ENCODE data around the gene RNU4-1.
A peak's percentile ranks its signal among the peaks of the same experiment; 100 is the strongest.
"Not testable (repeated sequence)": the region's sequence is repeated elsewhere in the genome, so short reads cannot be mapped to it uniquely, and the experiment has no call there.

The RNU4-1 gene

GRCh38 chr12:120292661-120293531, at the start of gene RNU4-1:
Gene RNU4-1, minus strand, starts transcription at chr12:120293237.
- Mint-ChIP-seq H3K27me3 (no peaks in the 10 kb centered on the region), H3K4me3 (no peak within 1 kb of the TSS), H3K4me1 (no peaks in the 10 kb centered on the region), H3K36me3 (no peaks in the 10 kb centered on the region), H3K9me3 (no peaks in the 10 kb centered on the region), H3K27ac (no peak within 1 kb of the TSS)
- ATAC-seq = peak; percentile 77

- H3K27me3 Mint-ChIP-seq = peaks cover 51% of the 10 kb centered on the region
- H3K4me3 Mint-ChIP-seq = no peak overlapping the region
- no peaks in the 10 kb centered on the region for H3K4me1 Mint-ChIP-seq
- H3K9me3 Mint-ChIP-seq = peaks cover 11% of the 10 kb centered on the region
- peak; percentile 25 for ATAC-seq
- peaks cover 5% of the 10 kb centered on the region for H3K36me3 Mint-ChIP-seq
- H3K27ac Mint-ChIP-seq = no peak overlapping the region
Measured at GRCh38 chr12:120342175-120343038, 49.4 kb upstream of the RNU4-1 start.

- Mint-ChIP-seq H3K27ac (no peak overlapping the region), H3K9me3 (peaks cover 20% of the 10 kb centered on the region), H3K27me3 (peaks cover 30% of the 10 kb centered on the region), H3K4me1 (peaks cover 11% of the 10 kb centered on the region), H3K4me3 (no peak overlapping the region), H3K36me3 (peaks cover 6% of the 10 kb centered on the region)
- no peak for ATAC-seq
Measured at GRCh38 chr12:120339256-120339655, 46.2 kb upstream of the RNU4-1 start.

- Mint-ChIP-seq H3K4me3 (no peak overlapping the region), H3K27me3 (peaks cover 20% of the 10 kb centered on the region), H3K9me3 (peaks cover 20% of the 10 kb centered on the region), H3K4me1 (peaks cover 11% of the 10 kb centered on the region), H3K36me3 (peaks cover 6% of the 10 kb centered on the region), H3K27ac (no peak overlapping the region)
- ATAC-seq = no peak
Measured at GRCh38 chr12:120337730-120338129, 44.7 kb upstream of the RNU4-1 start.

- ATAC-seq, H3K36me3 Mint-ChIP-seq: not testable (repeated sequence)
- H3K27me3 Mint-ChIP-seq = peaks cover 18% of the 10 kb centered on the region
Measured at GRCh38 chr12:120336392-120336791, 43.4 kb upstream of the RNU4-1 start.

GRCh38 chr12:120335447-120335846, 42.4 kb upstream of the RNU4-1 start:
- H3K4me1 Mint-ChIP-seq = peaks cover 11% of the 10 kb centered on the region
- peaks cover 20% of the 10 kb centered on the region for H3K9me3 Mint-ChIP-seq
- not testable (repeated sequence) for ATAC-seq, H3K4me3 Mint-ChIP-seq, H3K27ac Mint-ChIP-seq, H3K36me3 Mint-ChIP-seq
- H3K27me3 Mint-ChIP-seq = peaks cover 18% of the 10 kb centered on the region

More at GRCh38 chr12:120336392-120336791, 43.4 kb upstream of the RNU4-1 start:
- H3K27ac Mint-ChIP-seq, H3K4me3 Mint-ChIP-seq: not testable (repeated sequence)
- Mint-ChIP-seq H3K4me1 (peaks cover 11% of the 10 kb centered on the region), H3K9me3 (peaks cover 20% of the 10 kb centered on the region)

GRCh38 chr12:120332523-120332922, 39.5 kb upstream of the RNU4-1 start:
- peaks cover 11% of the 10 kb centered on the region for H3K4me1 Mint-ChIP-seq
- ATAC-seq = no peak
- peaks cover 9% of the 10 kb centered on the region for H3K9me3 Mint-ChIP-seq
- H3K4me3 Mint-ChIP-seq = no peak overlapping the region
- no peak overlapping the region for H3K27ac Mint-ChIP-seq
- H3K27me3 Mint-ChIP-seq = peaks cover 28% of the 10 kb centered on the region
- H3K36me3 Mint-ChIP-seq = peaks cover 2% of the 10 kb centered on the region

- H3K36me3 Mint-ChIP-seq = no peaks in the 10 kb centered on the region
- H3K4me1 Mint-ChIP-seq = peaks cover 11% of the 10 kb centered on the region
- H3K9me3 Mint-ChIP-seq = peaks cover 7% of the 10 kb centered on the region
- peaks cover 28% of the 10 kb centered on the region for H3K27me3 Mint-ChIP-seq
- ATAC-seq = no peak
- no peak overlapping the region for H3K4me3 Mint-ChIP-seq
- H3K27ac Mint-ChIP-seq = no peak overlapping the region
Measured at GRCh38 chr12:120332041-120332440, 39.0 kb upstream of the RNU4-1 start.

- H3K9me3 Mint-ChIP-seq = peaks cover 6% of the 10 kb centered on the region
Measured at GRCh38 chr12:120331390-120331789, 38.4 kb upstream of the RNU4-1 start.

GRCh38 chr12:120328228-120328627, 35.2 kb upstream of the RNU4-1 start:
- Mint-ChIP-seq H3K36me3 (no peaks in the 10 kb centered on the region), H3K9me3 (no peaks in the 10 kb centered on the region), H3K27me3 (peaks cover 28% of the 10 kb centered on the region), H3K4me3 (no peak overlapping the region), H3K27ac (no peak overlapping the region), H3K4me1 (peaks cover 11% of the 10 kb centered on the region)
- ATAC-seq = no peak

More at GRCh38 chr12:120331390-120331789, 38.4 kb upstream of the RNU4-1 start:
- no peak overlapping the region for H3K27ac Mint-ChIP-seq
- peaks cover 12% of the 10 kb centered on the region for H3K4me1 Mint-ChIP-seq
- H3K4me3 Mint-ChIP-seq = no peak overlapping the region
- H3K27me3 Mint-ChIP-seq = peaks cover 28% of the 10 kb centered on the region
- no peaks in the 10 kb centered on the region for H3K36me3 Mint-ChIP-seq
- ATAC-seq = no peak

- Mint-ChIP-seq H3K36me3 (no peaks in the 10 kb centered on the region), H3K4me3 (no peak within 1 kb of the TSS), H3K4me1 (peaks cover 11% of the 10 kb centered on the region), H3K9me3 (no peaks in the 10 kb centered on the region), H3K27me3 (peaks cover 28% of the 10 kb centered on the region), H3K27ac (no peak within 1 kb of the TSS)
- no peak for ATAC-seq
Measured at GRCh38 chr12:120327593-120327992, 34.6 kb upstream of the RNU4-1 start, which contains the start of gene PLA2G1B. Gene PLA2G1B, minus strand, starts transcription at chr12:120327779. Its CDS starts 26 bp downstream, at chr12:120327753.

- no peaks in the 10 kb centered on the region for H3K9me3 Mint-ChIP-seq
- H3K4me1 Mint-ChIP-seq = peaks cover 11% of the 10 kb centered on the region
- peaks cover 10% of the 10 kb centered on the region for H3K27me3 Mint-ChIP-seq
- H3K36me3 Mint-ChIP-seq = no peaks in the 10 kb centered on the region
- ATAC-seq = no peak
- H3K4me3 Mint-ChIP-seq = no peak overlapping the region
- H3K27ac Mint-ChIP-seq = no peak overlapping the region
Measured at GRCh38 chr12:120324841-120325417, 31.9 kb upstream of the RNU4-1 start.

- Mint-ChIP-seq H3K27me3 (no peaks in the 10 kb centered on the region), H3K4me1 (peaks cover 11% of the 10 kb centered on the region), H3K27ac (no peak overlapping the region), H3K36me3 (no peaks in the 10 kb centered on the region), H3K9me3 (no peaks in the 10 kb centered on the region), H3K4me3 (no peak overlapping the region)
- ATAC-seq = no peak
Measured at GRCh38 chr12:120323772-120324171, 30.7 kb upstream of the RNU4-1 start.

- Mint-ChIP-seq H3K4me1 (peaks cover 20% of the 10 kb centered on the region), H3K9me3 (no peaks in the 10 kb centered on the region), H3K36me3 (no peaks in the 10 kb centered on the region), H3K27me3 (no peaks in the 10 kb centered on the region), H3K4me3 (no peak overlapping the region), H3K27ac (no peak overlapping the region)
- ATAC-seq = no peak
Measured at GRCh38 chr12:120321382-120322202, 28.6 kb upstream of the RNU4-1 start.

All from stimulated activated memory B cell treated with anti-CD40 and anti-IgM and Interleukin-4, amounts not matched to agents 10 μg/mL and 1 μg/mL and 100 μg/mL, for 72 hours (primary cell).